GM13976 (cell line): ENCODE data around the gene CHIA.

Experiments used
- DNase-seq: peaks from one replicate; pipeline ENCODE4 v3.0.0; 2012; ENCODE audit warnings: low spot score
- CTCF ChIP-seq: IDR thresholded peaks from 2 replicates; pipeline ENCODE4 v1.5.1; 2012; ENCODE audit warnings: borderline replicate concordance, mild to moderate bottlenecking; ENCODE audit not compliant: insufficient read depth; ENCODE audit errors: extremely low read depth, missing control alignments, control extremely low read depth
- in situ Hi-C: fragments of 300-500 bp; cut with MboI; formaldehyde crosslinking; loops from one replicate; pipeline ENCODE4 v1.12.0; 2022; ENCODE audit warnings: low sequenced_read_pairs, mixed read lengths, inconsistent platforms; ENCODE audit not compliant: unreplicated experiment

CHIA gene

GRCh38 chr1:111281411-111281810 is 9.2 kb upstream of the CHIA start:
- DNase-seq = no peak
- TF ChIP-seq CTCF = no peak

GRCh38 chr1:111283838-111284237 is 6.8 kb upstream of the CHIA start:
- DNase-seq = no peak
- no peak for TF ChIP-seq CTCF
- in situ Hi-C loops = no loop called here

More at GRCh38 chr1:111281411-111281810, 9.2 kb upstream of the CHIA start:
- in situ Hi-C loops = no loop called here

- no peak for DNase-seq
- no peak for TF ChIP-seq CTCF
- in situ Hi-C loops = no loop called here
Observed at GRCh38 chr1:111285879-111286278, 4.8 kb upstream of the CHIA start.

- no peak for DNase-seq
- no peak for TF ChIP-seq CTCF
- in situ Hi-C loops = no loop called here
Observed at GRCh38 chr1:111286912-111287311, 3.7 kb upstream of the CHIA start.

- no peak for DNase-seq
- no peak for TF ChIP-seq CTCF
- in situ Hi-C loops = no loop called here
Observed at GRCh38 chr1:111289371-111289770, 1.3 kb upstream of the CHIA start.

- in situ Hi-C loops = no loop called here
- no peak for DNase-seq
- TF ChIP-seq CTCF = no peak
Observed at GRCh38 chr1:111290104-111290503, 547 bp upstream of the CHIA start.

- no peak for DNase-seq
- in situ Hi-C loops = no loop called here
- no peak for TF ChIP-seq CTCF
Observed at GRCh38 chr1:111294390-111294789, 3.7 kb downstream of the CHIA start.
